Measurements from ENCODE around the gene NES. TPM values are rescaled to one million over a fixed set of nuclear protein-coding genes. Genes with fewer than 3 reads are reported as not detected.

Gene NES
- total and polyA plus RNA-seq, 4 donors: 0.15 to 3.1 (median 1.9) TPM

- H3K27me3 ChIP-seq (ENCODE audit: control insufficient read depth in 4 of 4, insufficient read depth in 4 of 4, low read length in 3 of 4): peaks cover 0 to 7% (median 5%) of the 10 kb centered on the region in 4 donors
- H3K9ac ChIP-seq (ENCODE audit: low read depth in 1 of 2, low read length in 2 of 2): no peak overlapping the region
- no peak overlapping the region for H3K27ac ChIP-seq (ENCODE audit: low read depth in 1 of 2, low read length in 2 of 2)
- no peak for TF ChIP-seq TAF1 (conservative IDR thresholded peaks at IDR 0.05)
- TF ChIP-seq EGR1 (IDR thresholded peaks at IDR 0.05; ENCODE audit: low read depth in 2 of 2): no peak
- no peak for TF ChIP-seq MAX (IDR thresholded peaks at IDR 0.05)
- no peak for TF ChIP-seq GABPA (IDR thresholded peaks at IDR 0.05 in 1 of 2, conservative IDR thresholded peaks at IDR 0.05 in 1 of 2)
- TF ChIP-seq HNF4G (IDR thresholded peaks at IDR 0.05): no peak
- TF ChIP-seq ZBTB33 (IDR thresholded peaks at IDR 0.05): no peak
- no peak for TF ChIP-seq FOXA2 (IDR thresholded peaks at IDR 0.05)
- no peak for TF ChIP-seq FOXA1 (IDR thresholded peaks at IDR 0.05)
- no peak for TF ChIP-seq RXRA (IDR thresholded peaks at IDR 0.05)
- no peak for TF ChIP-seq YY1 (IDR thresholded peaks at IDR 0.05)
- no peak for TF ChIP-seq REST (IDR thresholded peaks at IDR 0.05)
- no peak for TF ChIP-seq JUND (IDR thresholded peaks at IDR 0.05)
- TF ChIP-seq NR2F2 (IDR thresholded peaks at IDR 0.05): no peak
- TF ChIP-seq CTCF (IDR thresholded peaks at IDR 0.05; ENCODE audit: low read depth, low read length, missing input control): no peak
- TF ChIP-seq HNF4A (conservative IDR thresholded peaks at IDR 0.05): no peak
- no peak for TF ChIP-seq RAD21 (IDR thresholded peaks at IDR 0.05)
- no peak for TF ChIP-seq SP1 (IDR thresholded peaks at IDR 0.05)
- no peak for TF ChIP-seq ATF3 (IDR thresholded peaks at IDR 0.05)
- H3K4me3 ChIP-seq (ENCODE audit: low read depth in 1 of 3, low read length in 3 of 3): no peak overlapping the region
- 68% methylated on average over 4 of the region's 4 CpGs for WGBS
- no peaks in the 10 kb centered on the region for H3K36me3 ChIP-seq (ENCODE audit: control insufficient read depth in 4 of 4, insufficient read depth in 3 of 4, low read depth in 1 of 4, low read length in 3 of 4)
- DNase-seq (ENCODE audit: low spot score): no peak
- H3K4me1 ChIP-seq (ENCODE audit: control insufficient read depth in 4 of 4, insufficient read depth in 4 of 4, low read length in 3 of 4): peaks cover 11 to 19% (median 13%) of the 10 kb centered on the region in 4 donors
- no peaks in the 10 kb centered on the region for H3K9me3 ChIP-seq (ENCODE audit: control insufficient read depth in 4 of 4, low read length in 3 of 4)
These were observed 31.8 kb upstream of the NES start for GRCh38 chr1:156709031-156709430.
